Lung (tissue), 12 donors: Measurements from ENCODE around the gene SLC35A4. TPM values are rescaled to one million over a fixed set of nuclear protein-coding genes. Genes with fewer than 3 reads are reported as not detected.

Experiments used
- ATAC-seq: fragments of 200-7000 bp; cut with Tn5 transposase; one replicate; pipeline ENCODE4 v1.9.1; 2020; ENCODE audit warnings: moderate number of reproducible peaks; ENCODE audit not compliant: insufficient read depth, low FRiP score
- DNase-seq, 3 donors: peaks; one replicate each; pipeline ENCODE4 v3.0.0-alpha.2; 2013 to 2017
- H3K27ac ChIP-seq, 2 donors: one replicate each; pipeline ENCODE4 v1.5.1; 2013; ENCODE audit warnings: mild to moderate bottlenecking in 2 of 2, moderate library complexity in 2 of 2, control low read depth in 1 of 2, inconsistent platforms in 1 of 2, low read depth in 1 of 2, low read length in 1 of 2
- H3K27me3 ChIP-seq, 3 donors: one replicate each; pipeline ENCODE4 v1.5.1; 2013; ENCODE audit warnings: low read length in 2 of 3; ENCODE audit not compliant: control insufficient read depth in 3 of 3, insufficient read depth in 3 of 3
- H3K36me3 ChIP-seq, 4 donors: one replicate each; pipeline ENCODE4 v1.5.1; 2013; ENCODE audit warnings: low read length in 4 of 4, mild to moderate bottlenecking in 1 of 4, moderate library complexity in 1 of 4; ENCODE audit not compliant: control insufficient read depth in 4 of 4, insufficient read depth in 4 of 4
- H3K4me1 ChIP-seq, 5 donors: one replicate each; pipeline ENCODE4 v1.5.1; 2013; ENCODE audit warnings: low read length in 5 of 5, mild to moderate bottlenecking in 2 of 5, moderate library complexity in 1 of 5; ENCODE audit not compliant: control insufficient read depth in 5 of 5, insufficient read depth in 5 of 5
- H3K4me3 ChIP-seq: one replicate; pipeline ENCODE4 v1.5.1; 2013; ENCODE audit warnings: mild to moderate bottlenecking, control low read depth, moderate library complexity
- H3K9ac ChIP-seq, 2 donors: one replicate each; pipeline ENCODE4 v1.5.1; 2013; ENCODE audit warnings: low read length in 2 of 2, control low read depth in 1 of 2; ENCODE audit not compliant: insufficient read depth in 1 of 2
- H3K9me3 ChIP-seq, 4 donors: one replicate each; pipeline ENCODE4 v1.5.1; 2013; ENCODE audit warnings: low read length in 3 of 4, mild to moderate bottlenecking in 1 of 4, moderate library complexity in 1 of 4; ENCODE audit not compliant: control insufficient read depth in 4 of 4, insufficient read depth in 3 of 4
- WGBS, 2 donors: extraction: QIAGEN DNeasy Blood & Tissue Kit; methylation state at CpG; one replicate each; pipeline ENCODE4 v1.1.7; 2013; 5-methylcytosine and 5-hydroxymethylcytosine counted together
- polyA plus RNA-seq, 2 donors: library from polyadenylated mRNA; stranded (reverse); fragments of 200-250 nt; gene quantifications; one replicate each; pipeline ENCODE4 v1.2.1, GENCODE V29; 2013
- total RNA-seq, 2 donors: library from RNA; depleted of rRNA in 1 of 2; stranded (reverse); fragments of >200 nt in 1 of 2; gene quantifications; one replicate each; pipeline ENCODE4 v1.2.1, GENCODE V29; 2014 to 2021
- TF ChIP-seq, protein P1 (sequence below): IDR thresholded peaks from 2 replicates; pipeline ENCODE4 v1.5.1; 2012; ENCODE audit warnings: mild to moderate bottlenecking; ENCODE audit errors: control extremely low read depth, extremely low read depth
- donor health status: control.
- donor health status: control.
- donor health status: Bipolar disorder and iron deficiency.
- donor health status: healthy.
- donor health status: DM: yes; HTN: yes; CAD: no.

Gene SLC35A4
- total and polyA plus RNA-seq, 4 donors = 10.7 to 94.4 (median 66.3) TPM

GRCh38 chr5:140542972-140543371 lies 21.7 kb upstream of the SLC35A4 start:
- Histone ChIP-seq H3K27ac (no peak overlapping the region), H3K9ac (no peak overlapping the region), H3K36me3 (peaks cover 14 to 55% (median 31%) of the 10 kb centered on the region in 4 donors), H3K9me3 (no peaks in the 10 kb centered on the region), H3K4me3 (no peak overlapping the region), H3K4me1 (peaks cover under 1 to 13% (median 6%) of the 10 kb centered on the region in 5 donors), H3K27me3 (no peaks in the 10 kb centered on the region)
- WGBS, 2 donors = 96 to 98% methylated on average over 5 of the region's 5 CpGs
- no peak for DNase-seq
- ATAC-seq = no peak
- TF ChIP-seq, protein P1, sequence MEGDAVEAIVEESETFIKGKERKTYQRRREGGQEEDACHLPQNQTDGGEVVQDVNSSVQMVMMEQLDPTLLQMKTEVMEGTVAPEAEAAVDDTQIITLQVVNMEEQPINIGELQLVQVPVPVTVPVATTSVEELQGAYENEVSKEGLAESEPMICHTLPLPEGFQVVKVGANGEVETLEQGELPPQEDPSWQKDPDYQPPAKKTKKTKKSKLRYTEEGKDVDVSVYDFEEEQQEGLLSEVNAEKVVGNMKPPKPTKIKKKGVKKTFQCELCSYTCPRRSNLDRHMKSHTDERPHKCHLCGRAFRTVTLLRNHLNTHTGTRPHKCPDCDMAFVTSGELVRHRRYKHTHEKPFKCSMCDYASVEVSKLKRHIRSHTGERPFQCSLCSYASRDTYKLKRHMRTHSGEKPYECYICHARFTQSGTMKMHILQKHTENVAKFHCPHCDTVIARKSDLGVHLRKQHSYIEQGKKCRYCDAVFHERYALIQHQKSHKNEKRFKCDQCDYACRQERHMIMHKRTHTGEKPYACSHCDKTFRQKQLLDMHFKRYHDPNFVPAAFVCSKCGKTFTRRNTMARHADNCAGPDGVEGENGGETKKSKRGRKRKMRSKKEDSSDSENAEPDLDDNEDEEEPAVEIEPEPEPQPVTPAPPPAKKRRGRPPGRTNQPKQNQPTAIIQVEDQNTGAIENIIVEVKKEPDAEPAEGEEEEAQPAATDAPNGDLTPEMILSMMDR = no peak

- Histone ChIP-seq H3K4me3 (no peak overlapping the region), H3K4me1 (peaks cover 11 to 32% (median 24%) of the 10 kb centered on the region in 5 donors), H3K27ac (no peak overlapping the region), H3K27me3 (no peaks in the 10 kb centered on the region), H3K9ac (no peak overlapping the region), H3K36me3 (peaks cover 17 to 42% (median 24%) of the 10 kb centered on the region in 4 donors), H3K9me3 (no peaks in the 10 kb centered on the region)
- DNase-seq = no peak
- TF ChIP-seq, protein P1 = no peak
- WGBS, 2 donors = 96 to 97% methylated on average over 7 of the region's 7 CpGs
- no peak for ATAC-seq
These were observed 19.6 kb upstream of the SLC35A4 start for GRCh38 chr5:140544986-140545385.

DNA sequence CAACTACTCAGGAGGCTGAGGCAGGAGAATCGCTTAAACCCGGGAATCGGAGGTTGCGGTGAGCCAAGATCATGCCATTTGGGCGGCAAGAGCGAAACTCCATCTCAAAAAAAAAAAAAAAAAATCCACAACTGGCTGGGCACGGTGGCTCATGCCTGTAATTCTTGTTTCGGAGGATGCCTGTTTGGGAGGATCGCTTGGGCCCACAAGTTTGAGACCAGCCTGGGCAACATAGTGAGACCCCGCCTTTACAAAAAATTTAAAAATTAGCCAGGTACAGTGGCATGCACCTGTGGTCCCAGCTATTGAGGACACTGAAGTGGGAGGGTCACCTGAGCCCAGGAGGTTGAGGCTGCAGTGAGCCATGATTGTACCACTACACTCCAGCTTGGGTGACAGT lies 19.0 kb upstream of the SLC35A4 start:
- H3K4me3 ChIP-seq = no peak overlapping the region
- H3K4me1 ChIP-seq = peaks cover 11 to 32% (median 24%) of the 10 kb centered on the region in 5 donors
- H3K9ac ChIP-seq = no peak overlapping the region
- DNase-seq (no peak), ATAC-seq (no peak)
- TF ChIP-seq, protein P1 = no peak
- 98% methylated on average over 10 of the region's 10 CpGs for WGBS, 2 donors
- H3K27ac ChIP-seq = no peak overlapping the region
- H3K9me3 ChIP-seq = no peaks in the 10 kb centered on the region
- peaks cover 20 to 42% (median 23%) of the 10 kb centered on the region in 4 donors for H3K36me3 ChIP-seq
- no peaks in the 10 kb centered on the region for H3K27me3 ChIP-seq

DNA sequence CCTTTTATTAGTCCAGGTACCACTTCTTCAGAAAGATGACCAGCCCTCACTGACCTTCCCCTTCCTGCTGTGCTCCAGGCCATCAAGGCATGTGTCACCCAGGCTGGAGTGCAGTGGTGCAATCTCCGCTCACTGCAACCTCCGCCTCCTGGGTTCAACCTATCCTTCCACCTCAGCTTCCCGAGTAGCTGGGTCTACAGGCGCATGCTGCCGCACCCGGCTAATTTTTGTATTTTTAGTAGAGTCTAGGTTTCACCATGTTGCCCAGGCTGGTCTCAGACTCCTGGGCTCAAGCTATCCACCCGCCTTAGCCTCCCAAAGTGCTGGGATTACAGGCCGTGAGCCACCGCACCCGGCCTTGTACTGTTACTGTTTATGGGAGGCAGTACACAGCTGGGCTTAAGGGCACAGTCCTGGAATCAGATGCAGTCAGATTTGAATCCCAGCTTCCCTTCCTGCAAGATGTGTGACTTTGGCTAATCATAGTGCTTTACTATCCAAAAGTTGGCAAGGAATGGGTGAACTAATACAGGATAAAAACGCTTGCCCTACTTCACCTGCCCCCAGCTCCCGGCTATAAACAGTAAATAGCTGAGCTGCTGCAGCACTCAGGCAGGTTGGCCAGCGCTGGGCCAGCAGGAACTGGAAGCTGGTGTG lies 17.6 kb upstream of the SLC35A4 start:
- TF ChIP-seq, protein P1 = no peak
- peaks cover 11 to 32% (median 24%) of the 10 kb centered on the region in 5 donors for H3K4me1 ChIP-seq
- H3K27me3 ChIP-seq = no peaks in the 10 kb centered on the region
- DNase-seq = no peak
- no peaks in the 10 kb centered on the region for H3K9me3 ChIP-seq
- H3K9ac ChIP-seq = no peak overlapping the region
- peak overlapping the region; percentile 45 to 95 for H3K27ac ChIP-seq
- H3K4me3 ChIP-seq = no peak overlapping the region
- WGBS, 2 donors = 40 to 56% methylated on average over 13 of the region's 13 CpGs
- H3K36me3 ChIP-seq = peaks cover 13 to 33% (median 24%) of the 10 kb centered on the region in 4 donors
- no peak for ATAC-seq
